HTERT RPE-1 (cell line): ENCODE results near the gene TM4SF4.

ENCODE experiments used
- in situ Hi-C: fragments of 300-500 bp; cut with MboI; formaldehyde crosslinking; loops from 4 replicates; pipeline ENCODE4 v1.14.3; 2020; ENCODE audit warnings: low sequenced_read_pairs

The TM4SF4 gene

GRCh38 chr3:149507491-149508324 is 33.2 kb downstream of the TM4SF4 start:
- in situ Hi-C loops, result no loop called here

GRCh38 chr3:149509526-149509925 is 35.0 kb downstream of the TM4SF4 start:
- in situ Hi-C loops, result no loop called here

- in situ Hi-C loops, result no loop called here
Observed at GRCh38 chr3:149510480-149510879, 36.0 kb downstream of the TM4SF4 start.

- in situ Hi-C loops, result no loop called here
Observed at GRCh38 chr3:149511040-149511626, 36.6 kb downstream of the TM4SF4 start.

GRCh38 chr3:149512073-149512782 is 37.7 kb downstream of the TM4SF4 start:
- in situ Hi-C loops, result no loop called here

- in situ Hi-C loops, result no loop called here
Observed at GRCh38 chr3:149514471-149514870, 40.0 kb downstream of the TM4SF4 start.

GRCh38 chr3:149515249-149515648 is 40.8 kb downstream of the TM4SF4 start:
- in situ Hi-C loops, result no loop called here

- in situ Hi-C loops, result no loop called here
Observed at GRCh38 chr3:149516920-149517319, 42.4 kb downstream of the TM4SF4 start.

- in situ Hi-C loops, result no loop called here
Observed at GRCh38 chr3:149519912-149520311, 45.4 kb downstream of the TM4SF4 start.

- in situ Hi-C loops, result no loop called here
Observed at GRCh38 chr3:149523512-149524299, 49.2 kb downstream of the TM4SF4 start.

GRCh38 chr3:149527531-149528339 is 53.2 kb downstream of the TM4SF4 start:
- in situ Hi-C loops, result no loop called here

- in situ Hi-C loops, result no loop called here
Observed at GRCh38 chr3:149528340-149528650, 53.8 kb downstream of the TM4SF4 start.

- in situ Hi-C loops, result no loop called here
Observed at GRCh38 chr3:149529099-149529498, 54.6 kb downstream of the TM4SF4 start.

- in situ Hi-C loops, result no loop called here
Observed at GRCh38 chr3:149532489-149533180, 58.1 kb downstream of the TM4SF4 start.

GRCh38 chr3:149534082-149534481 is 59.6 kb downstream of the TM4SF4 start:
- in situ Hi-C loops, result no loop called here

GRCh38 chr3:149534671-149535332 is 60.3 kb downstream of the TM4SF4 start:
- in situ Hi-C loops, result no loop called here

- in situ Hi-C loops, result no loop called here
Observed at GRCh38 chr3:149535333-149535685, 60.8 kb downstream of the TM4SF4 start.

GRCh38 chr3:149536429-149536828 is 61.9 kb downstream of the TM4SF4 start:
- in situ Hi-C loops, result no loop called here

- in situ Hi-C loops, result no loop called here
Observed at GRCh38 chr3:149538371-149538770, 63.9 kb downstream of the TM4SF4 start.
